K562 (cell line): ENCODE data around the gene AMH. TPM values are rescaled to one million over a fixed set of nuclear protein-coding genes. Genes with fewer than 3 reads are reported as not detected.

Source experiments
- ARID1B ChIP-seq: fragments of 450-650 bp; IDR thresholded peaks from 2 replicates; pipeline ENCODE4 v1.6.1; 2016; ENCODE audit warnings: antibody characterized with exemption, mild to moderate bottlenecking, inconsistent platforms
- ARID4B ChIP-seq: sonication (generic); formaldehyde crosslinking; IDR thresholded peaks from 2 replicates; pipeline ENCODE4 v1.8.0; 2022; ENCODE audit warnings: mild to moderate bottlenecking, missing genetic modification reagents
- ESRRA ChIP-seq: fragments of 450-650 bp; IDR thresholded peaks from 2 replicates; pipeline ENCODE4 v1.6.1; 2014; ENCODE audit warnings: low read depth, mild to moderate bottlenecking, moderate library complexity, borderline replicate concordance
- JUN ChIP-seq, 2 experiments: sonication (generic) in 1 of 2; formaldehyde crosslinking in 1 of 2; IDR thresholded peaks; 2 replicates each; pipeline versions ENCODE4 v1.6.1 to v1.8.0; 2012 to 2022; ENCODE audit warnings: borderline replicate concordance in 2 of 2, mild to moderate bottlenecking in 2 of 2, improper control_type of control experiment in 1 of 2, low read depth in 1 of 2, low read length in 1 of 2, missing genetic modification reagents in 1 of 2
- MTA3 ChIP-seq: fragments of 450-650 bp; formaldehyde crosslinking; IDR thresholded peaks from 2 replicates; pipeline ENCODE4 v1.6.1; 2017; ENCODE audit warnings: mild to moderate bottlenecking, borderline replicate concordance
- NRF1 ChIP-seq, 2 experiments: fragments of 450-650 bp; IDR thresholded peaks in 1 of 2; conservative IDR thresholded peaks in 1 of 2; 2 replicates each; pipeline ENCODE4 v1.6.1; 2014; ENCODE audit warnings: mild to moderate bottlenecking in 2 of 2
- RBM22 ChIP-seq: fragments of 200-400 bp; formaldehyde crosslinking; IDR thresholded peaks from 2 replicates; pipeline ENCODE4 v1.6.1; 2018; ENCODE audit warnings: low read length, low read depth; ENCODE audit not compliant: poor library complexity, severe bottlenecking
- SNRNP70 ChIP-seq: fragments of 200-400 bp; formaldehyde crosslinking; optimal IDR thresholded peaks from 2 replicates; pipeline ENCODE3; 2017; ENCODE audit warnings: low read depth, low read length
- ZNF830 ChIP-seq: fragments of 250-450 bp; sonication (Bioruptor Pico); IDR thresholded peaks from 2 replicates; pipeline ENCODE4 v1.5.0; 2021; ENCODE audit warnings: mild to moderate bottlenecking
- polyA plus RNA-seq, 8 experiments: library from polyadenylated mRNA; depleted of rRNA in 4 of 8; stranded (reverse) in 5 of 8; unstranded in 3 of 8; fragments of >200 nt; fragmentation: Nextera tagmentation in 2 of 8; fragmentation: Illumina TruSeq in 1 of 8; extraction: Ambion mirVana in 2 of 8; extraction: Trizol in 1 of 8; gene quantifications; 2 replicates each; pipeline versions ENCODE4 v1.2.1 to v1.2.3, GENCODE V29; 2011 to 2014; ENCODE audit warnings: inconsistent platforms in 1 of 8, missing spikeins in 1 of 8
- total RNA-seq, 7 experiments: library from RNA; depleted of rRNA in 6 of 7; stranded (reverse); fragments of >200 nt in 6 of 7; fragmentation: Illumina TruSeq in 2 of 7; extraction: Trizol in 2 of 7; gene quantifications; 2 replicates each; pipeline versions ENCODE4 v1.2.1 to v1.2.3, GENCODE V29; 2011 to 2021; ENCODE audit warnings: low replicate concordance in 1 of 7
- TF ChIP-seq, protein P1 (sequence below): fragments of 450-650 bp; IDR thresholded peaks from 2 replicates; pipeline ENCODE4 v1.6.1; 2016; ENCODE audit warnings: mild to moderate bottlenecking, moderate library complexity

Gene AMH
- total and polyA plus RNA-seq, 9 of the 15 experiments (the other 6 are each of a cell fraction or from before 2014, with no cell fraction given): 0.29 to 27.4 (median 2.6) TPM; not detected in 2

GRCh38 chr19:2289714-2290435 is 40.8 kb downstream of the AMH start (continued):
- TF ChIP-seq, protein P1, sequence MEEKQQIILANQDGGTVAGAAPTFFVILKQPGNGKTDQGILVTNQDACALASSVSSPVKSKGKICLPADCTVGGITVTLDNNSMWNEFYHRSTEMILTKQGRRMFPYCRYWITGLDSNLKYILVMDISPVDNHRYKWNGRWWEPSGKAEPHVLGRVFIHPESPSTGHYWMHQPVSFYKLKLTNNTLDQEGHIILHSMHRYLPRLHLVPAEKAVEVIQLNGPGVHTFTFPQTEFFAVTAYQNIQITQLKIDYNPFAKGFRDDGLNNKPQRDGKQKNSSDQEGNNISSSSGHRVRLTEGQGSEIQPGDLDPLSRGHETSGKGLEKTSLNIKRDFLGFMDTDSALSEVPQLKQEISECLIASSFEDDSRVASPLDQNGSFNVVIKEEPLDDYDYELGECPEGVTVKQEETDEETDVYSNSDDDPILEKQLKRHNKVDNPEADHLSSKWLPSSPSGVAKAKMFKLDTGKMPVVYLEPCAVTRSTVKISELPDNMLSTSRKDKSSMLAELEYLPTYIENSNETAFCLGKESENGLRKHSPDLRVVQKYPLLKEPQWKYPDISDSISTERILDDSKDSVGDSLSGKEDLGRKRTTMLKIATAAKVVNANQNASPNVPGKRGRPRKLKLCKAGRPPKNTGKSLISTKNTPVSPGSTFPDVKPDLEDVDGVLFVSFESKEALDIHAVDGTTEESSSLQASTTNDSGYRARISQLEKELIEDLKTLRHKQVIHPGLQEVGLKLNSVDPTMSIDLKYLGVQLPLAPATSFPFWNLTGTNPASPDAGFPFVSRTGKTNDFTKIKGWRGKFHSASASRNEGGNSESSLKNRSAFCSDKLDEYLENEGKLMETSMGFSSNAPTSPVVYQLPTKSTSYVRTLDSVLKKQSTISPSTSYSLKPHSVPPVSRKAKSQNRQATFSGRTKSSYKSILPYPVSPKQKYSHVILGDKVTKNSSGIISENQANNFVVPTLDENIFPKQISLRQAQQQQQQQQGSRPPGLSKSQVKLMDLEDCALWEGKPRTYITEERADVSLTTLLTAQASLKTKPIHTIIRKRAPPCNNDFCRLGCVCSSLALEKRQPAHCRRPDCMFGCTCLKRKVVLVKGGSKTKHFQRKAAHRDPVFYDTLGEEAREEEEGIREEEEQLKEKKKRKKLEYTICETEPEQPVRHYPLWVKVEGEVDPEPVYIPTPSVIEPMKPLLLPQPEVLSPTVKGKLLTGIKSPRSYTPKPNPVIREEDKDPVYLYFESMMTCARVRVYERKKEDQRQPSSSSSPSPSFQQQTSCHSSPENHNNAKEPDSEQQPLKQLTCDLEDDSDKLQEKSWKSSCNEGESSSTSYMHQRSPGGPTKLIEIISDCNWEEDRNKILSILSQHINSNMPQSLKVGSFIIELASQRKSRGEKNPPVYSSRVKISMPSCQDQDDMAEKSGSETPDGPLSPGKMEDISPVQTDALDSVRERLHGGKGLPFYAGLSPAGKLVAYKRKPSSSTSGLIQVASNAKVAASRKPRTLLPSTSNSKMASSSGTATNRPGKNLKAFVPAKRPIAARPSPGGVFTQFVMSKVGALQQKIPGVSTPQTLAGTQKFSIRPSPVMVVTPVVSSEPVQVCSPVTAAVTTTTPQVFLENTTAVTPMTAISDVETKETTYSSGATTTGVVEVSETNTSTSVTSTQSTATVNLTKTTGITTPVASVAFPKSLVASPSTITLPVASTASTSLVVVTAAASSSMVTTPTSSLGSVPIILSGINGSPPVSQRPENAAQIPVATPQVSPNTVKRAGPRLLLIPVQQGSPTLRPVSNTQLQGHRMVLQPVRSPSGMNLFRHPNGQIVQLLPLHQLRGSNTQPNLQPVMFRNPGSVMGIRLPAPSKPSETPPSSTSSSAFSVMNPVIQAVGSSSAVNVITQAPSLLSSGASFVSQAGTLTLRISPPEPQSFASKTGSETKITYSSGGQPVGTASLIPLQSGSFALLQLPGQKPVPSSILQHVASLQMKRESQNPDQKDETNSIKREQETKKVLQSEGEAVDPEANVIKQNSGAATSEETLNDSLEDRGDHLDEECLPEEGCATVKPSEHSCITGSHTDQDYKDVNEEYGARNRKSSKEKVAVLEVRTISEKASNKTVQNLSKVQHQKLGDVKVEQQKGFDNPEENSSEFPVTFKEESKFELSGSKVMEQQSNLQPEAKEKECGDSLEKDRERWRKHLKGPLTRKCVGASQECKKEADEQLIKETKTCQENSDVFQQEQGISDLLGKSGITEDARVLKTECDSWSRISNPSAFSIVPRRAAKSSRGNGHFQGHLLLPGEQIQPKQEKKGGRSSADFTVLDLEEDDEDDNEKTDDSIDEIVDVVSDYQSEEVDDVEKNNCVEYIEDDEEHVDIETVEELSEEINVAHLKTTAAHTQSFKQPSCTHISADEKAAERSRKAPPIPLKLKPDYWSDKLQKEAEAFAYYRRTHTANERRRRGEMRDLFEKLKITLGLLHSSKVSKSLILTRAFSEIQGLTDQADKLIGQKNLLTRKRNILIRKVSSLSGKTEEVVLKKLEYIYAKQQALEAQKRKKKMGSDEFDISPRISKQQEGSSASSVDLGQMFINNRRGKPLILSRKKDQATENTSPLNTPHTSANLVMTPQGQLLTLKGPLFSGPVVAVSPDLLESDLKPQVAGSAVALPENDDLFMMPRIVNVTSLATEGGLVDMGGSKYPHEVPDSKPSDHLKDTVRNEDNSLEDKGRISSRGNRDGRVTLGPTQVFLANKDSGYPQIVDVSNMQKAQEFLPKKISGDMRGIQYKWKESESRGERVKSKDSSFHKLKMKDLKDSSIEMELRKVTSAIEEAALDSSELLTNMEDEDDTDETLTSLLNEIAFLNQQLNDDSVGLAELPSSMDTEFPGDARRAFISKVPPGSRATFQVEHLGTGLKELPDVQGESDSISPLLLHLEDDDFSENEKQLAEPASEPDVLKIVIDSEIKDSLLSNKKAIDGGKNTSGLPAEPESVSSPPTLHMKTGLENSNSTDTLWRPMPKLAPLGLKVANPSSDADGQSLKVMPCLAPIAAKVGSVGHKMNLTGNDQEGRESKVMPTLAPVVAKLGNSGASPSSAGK: peak; percentile 87
- peak; percentile 50 for TF ChIP-seq RBM22
- peak; percentile 48; the same call in 1 of the 2 replicates for TF ChIP-seq ESRRA
- TF ChIP-seq ARID1B: peak; percentile 57; the same call in 1 of the 2 replicates
- TF ChIP-seq ARID4B (CRISPR knock-in tag): peak; percentile 53; the same call in 1 of the 2 replicates
- no peak for TF ChIP-seq SNRNP70
- peak; percentile 60; the same call in 1 of the 2 replicates for TF ChIP-seq MTA3
- no peak for TF ChIP-seq JUN (IDR thresholded peaks at IDR 0.05; ENCODE audit: borderline replicate concordance, low read depth, low read length)
- no peak for TF ChIP-seq JUN (CRISPR knock-in tag; IDR thresholded peaks at IDR 0.05; ENCODE audit: borderline replicate concordance)
- peak; percentile 53; the same call in 1 of the 2 replicates for TF ChIP-seq ZNF830 (CRISPR knock-in tag)
- peak; percentile 42 to 47; a peak in 3 of 4 replicates for TF ChIP-seq NRF1 (conservative IDR thresholded peaks at IDR 0.05 in 1 of 2, IDR thresholded peaks at IDR 0.05 in 1 of 2)
